GM12878 (cell line): ENCODE measurements around the gene ABL2. TPM values are rescaled to one million over a fixed set of nuclear protein-coding genes. Genes with fewer than 3 reads are reported as not detected.

ENCODE experiments used
- ATAC-seq: fragments of 200-7000 bp; cut with Tn5 transposase; 3 replicates; pipeline ENCODE4 v1.9.1; 2020; ENCODE audit warnings: mild to moderate bottlenecking, moderate library complexity
- BruUV-seq: library from RNA; stranded (reverse); fragments of 400-500 nt; replicated peaks from 2 replicates; lab custom pipeline; 2021; lab: Mats Ljungman, UMichigan
- CTCF ChIA-PET: fragments of 300-600 bp; sonication (Branson Sonifier 250); formaldehyde crosslinking; extraction: SDS; loops from one replicate; lab custom pipeline; 2021; ENCODE audit warnings: inconsistent platforms; lab: Yijun Ruan, JAX
- POLR2A ChIA-PET: fragments of 350-600 bp; formaldehyde crosslinking; extraction: SDS; loops from one replicate; lab custom pipeline; 2021; ENCODE audit warnings: inconsistent platforms; lab: Charles Lee
- RAD21 ChIA-PET: fragments of 300-600 bp; sonication (Branson Sonifier 250); formaldehyde crosslinking; loops from one replicate; lab custom pipeline; 2023; ENCODE audit warnings: antibody characterized with exemption; ENCODE audit not compliant: unreplicated experiment; lab: Charles Lee
- SMC1A ChIA-PET: fragments of 300-600 bp; sonication (Branson Sonifier 250); formaldehyde crosslinking; loops from one replicate; lab custom pipeline; 2023; ENCODE audit not compliant: unreplicated experiment, uncharacterized antibody; lab: Charles Lee
- DNase-seq: peaks from one replicate; pipeline ENCODE4 v3.0.0-alpha.2; 2011; ENCODE audit warnings: low read depth, low spot score
- FAIRE-seq: peaks from 3 replicates; lab custom pipeline; 2011; peaks lifted over from hg19 to GRCh38; lab: Jason Lieb, UNC
- H2AFZ ChIP-seq: 2 replicates; pipeline ENCODE4 v1.6.0; 2011; ENCODE audit warnings: low read depth, low read length, control low read depth; ENCODE audit not compliant: control insufficient read depth
- H3K27ac ChIP-seq: 2 replicates; pipeline ENCODE4 v1.5.1; 2011; ENCODE audit warnings: control low read depth; ENCODE audit not compliant: control insufficient read depth, insufficient read depth
- H3K27me3 ChIP-seq, 2 experiments: replicated peaks in 1 of 2; 2 replicates each; pipeline versions ENCODE4 v1.6.0 to v1.6.1; 2011; ENCODE audit warnings: low read length in 1 of 2; ENCODE audit not compliant: control insufficient read depth in 2 of 2, insufficient read depth in 2 of 2
- H3K36me3 ChIP-seq, 2 experiments: 2 replicates each; pipeline ENCODE4 v1.5.1; 2011; ENCODE audit warnings: low read length in 1 of 2; ENCODE audit not compliant: control insufficient read depth in 2 of 2, insufficient read depth in 2 of 2
- H3K4me1 ChIP-seq: 2 replicates; pipeline ENCODE4 v1.6.1; 2011; ENCODE audit warnings: mild to moderate bottlenecking, low read length, moderate library complexity, mixed read lengths; ENCODE audit not compliant: control insufficient read depth, insufficient read depth
- H3K4me2 ChIP-seq: 2 replicates; pipeline ENCODE4 v1.6.0; 2011; ENCODE audit warnings: control low read depth; ENCODE audit not compliant: control insufficient read depth, insufficient read depth
- H3K4me3 ChIP-seq: fragments of 200-600 bp; sonication (generic); 2 replicates; pipeline ENCODE4 v1.5.1; 2016
- H3K79me2 ChIP-seq: 2 replicates; pipeline ENCODE4 v1.6.0; 2011; ENCODE audit warnings: low read length; ENCODE audit not compliant: control insufficient read depth, insufficient read depth
- H3K9ac ChIP-seq: 2 replicates; pipeline ENCODE4 v1.8.0; 2011; ENCODE audit warnings: low read length, control low read depth, mixed read lengths; ENCODE audit not compliant: control insufficient read depth, insufficient read depth
- H3K9me3 ChIP-seq: replicated peaks from 3 replicates; pipeline ENCODE4 v1.5.1; 2011; ENCODE audit warnings: mild to moderate bottlenecking, low read length; ENCODE audit not compliant: control insufficient read depth, insufficient read depth
- H4K20me1 ChIP-seq: 2 replicates; pipeline ENCODE4 v1.6.0; 2011; ENCODE audit not compliant: control insufficient read depth, insufficient read depth
- ATF3 ChIP-seq: IDR thresholded peaks from 2 replicates; pipeline ENCODE4 v1.6.1; 2011; ENCODE audit warnings: low read depth, mild to moderate bottlenecking, low read length, moderate library complexity, borderline replicate concordance; ENCODE audit errors: extremely low read depth
- CBX3 ChIP-seq: fragments of 200-600 bp; sonication (generic); IDR thresholded peaks from 2 replicates; pipeline ENCODE4 v1.6.1; 2016; ENCODE audit warnings: low read depth, borderline replicate concordance
- CEBPZ ChIP-seq: fragments of 150-350 bp; IDR thresholded peaks from 2 replicates; pipeline ENCODE4 v1.6.1; 2016; ENCODE audit warnings: low read depth, low read length
- E4F1 ChIP-seq: fragments of 450-650 bp; IDR thresholded peaks from 2 replicates; pipeline ENCODE4 v1.6.1; 2018; ENCODE audit warnings: borderline replicate concordance, mild to moderate bottlenecking; ENCODE audit not compliant: partially characterized antibody
- GABPA ChIP-seq: IDR thresholded peaks from 2 replicates; pipeline ENCODE4 v1.6.1; 2014; ENCODE audit warnings: antibody characterized with exemption, low read depth, mild to moderate bottlenecking, inconsistent platforms
- HDGF ChIP-seq: fragments of 450-650 bp; IDR thresholded peaks from 2 replicates; pipeline ENCODE4 v1.6.1; 2016; ENCODE audit warnings: antibody characterized with exemption
- MEF2A ChIP-seq: IDR thresholded peaks from 2 replicates; pipeline ENCODE4 v1.6.1; 2011; ENCODE audit warnings: low read depth, mild to moderate bottlenecking, low read length, moderate library complexity; ENCODE audit not compliant: insufficient read depth
- NFXL1 ChIP-seq: fragments of 450-650 bp; IDR thresholded peaks from 2 replicates; pipeline ENCODE4 v1.6.1; 2017; ENCODE audit warnings: antibody characterized with exemption, mild to moderate bottlenecking, borderline replicate concordance
- NR2C1 ChIP-seq: fragments of 450-650 bp; IDR thresholded peaks from 2 replicates; pipeline ENCODE4 v1.6.1; 2017; ENCODE audit warnings: antibody characterized with exemption, mild to moderate bottlenecking, moderate library complexity
- RAD51 ChIP-seq: fragments of 450-650 bp; IDR thresholded peaks from 2 replicates; pipeline ENCODE4 v1.6.1; 2016; ENCODE audit warnings: moderate library complexity, mild to moderate bottlenecking, inconsistent platforms
- RUNX3 ChIP-seq: IDR thresholded peaks from 2 replicates; pipeline ENCODE4 v1.6.1; 2012; ENCODE audit warnings: low read length, inconsistent platforms
- SIN3A ChIP-seq: IDR thresholded peaks from 2 replicates; pipeline ENCODE4 v1.6.1; 2012; ENCODE audit warnings: low read depth, low read length, improper control_type of control experiment
- USF2 ChIP-seq: IDR thresholded peaks from 2 replicates; pipeline ENCODE4 v1.6.1; 2011; ENCODE audit warnings: low read depth, low read length, improper control_type of control experiment, borderline replicate concordance
- ZBTB4 ChIP-seq: fragments of 450-650 bp; formaldehyde crosslinking; IDR thresholded peaks from 2 replicates; pipeline ENCODE4 v1.4.0; 2022; ENCODE audit warnings: mild to moderate bottlenecking, moderate library complexity
- WGBS: methylation state at CpG from one replicate; pipeline ENCODE4 v1.1.6; 2016; ENCODE audit warnings: low lambda C conversion rate; ENCODE audit not compliant: insufficient replicate concordance, insufficient coverage; ENCODE audit errors: missing lambda C conversion rate; 5-methylcytosine and 5-hydroxymethylcytosine counted together
- in situ Hi-C: fragments of 300-500 bp; cut with MboI; formaldehyde crosslinking; loops from 9 replicates; pipeline ENCODE4 v1.14.3; 2018; ENCODE audit warnings: mixed read lengths
- intact Hi-C: fragments of 100-400 bp; cut with micrococcal nuclease; formaldehyde crosslinking; loops from one replicate; pipeline ENCODE4 v1.14.2; 2022; ENCODE audit not compliant: unreplicated experiment
- polyA plus RNA-seq, 11 experiments: library from polyadenylated mRNA; depleted of rRNA in 4 of 11; unstranded in 6 of 11; stranded (reverse) in 5 of 11; fragments of >200 nt; fragmentation: Nextera tagmentation in 4 of 11; fragmentation: Illumina TruSeq in 1 of 11; extraction: Ambion mirVana in 4 of 11; extraction: Trizol in 1 of 11; gene quantifications; 1 replicate in 1 of 11; 2 replicates in 10 of 11; pipeline versions ENCODE4 v1.2.1 to v1.2.3, GENCODE V29; 2011 to 2016; ENCODE audit warnings: inconsistent platforms in 2 of 11, missing spikeins in 2 of 11, low read depth in 1 of 11
- total RNA-seq, 4 experiments: library from RNA; depleted of rRNA in 3 of 4; stranded (reverse); fragments of >200 nt in 3 of 4; fragmentation: Illumina TruSeq in 1 of 4; extraction: Trizol in 1 of 4; gene quantifications; 2 replicates each; pipeline versions ENCODE4 v1.2.1 to v1.2.3, GENCODE V29; 2013 to 2021

ABL2 gene
- total and polyA plus RNA-seq, 10 of the 15 experiments (the other 5 are each of a cell fraction or from before 2014, with no cell fraction given), result 0.57 to 9.4 (median 3.6) TPM

GRCh38 chr1:179090522-179090921 is 139.0 kb downstream of the ABL2 start:
- ChIA-PET POLR2A (interaction anchor here (0.6 kb wide), 1 partner anchor 135 kb away, joined by 6 read pairs; no protein-coding TSS in a partner anchor), CTCF (interaction anchor here (0.9 kb wide), 1 partner anchor 30 kb away, joined by 3 read pairs; no protein-coding TSS in a partner anchor), RAD21 (interaction anchor here (1.2 kb wide), 1 partner anchor 280 kb away, joined by 3 read pairs; no protein-coding TSS in a partner anchor), SMC1A (interaction anchor here (1.4 kb wide), 1 partner anchor 10 kb away, joined by 3 read pairs; no protein-coding TSS in a partner anchor)
- Histone ChIP-seq H3K4me2 (no peak overlapping the region), H4K20me1 (no peaks in the 10 kb centered on the region), H3K36me3 (peaks cover 28 to 38% of the 10 kb centered on the region in 2 experiments), H3K9ac (no peak overlapping the region), H3K27me3 (no peaks in the 10 kb centered on the region), H2AFZ (no peak overlapping the region), H3K79me2 (peaks cover 14% of the 10 kb centered on the region), H3K4me1 (peaks cover 19% of the 10 kb centered on the region), H3K4me3 (no peak overlapping the region), H3K27ac (no peak overlapping the region), H3K9me3 (no peaks in the 10 kb centered on the region)
- 90% methylated on average over 8 of the region's 8 CpGs for WGBS
- ATAC-seq, result no peak
- DNase-seq, result no peak
- intact Hi-C loops, result no loop called here
- in situ Hi-C loops, result loop anchor here (25.0 kb wide), 1 partner anchor 722 kb away; no protein-coding TSS in a partner anchor
- no peak for FAIRE-seq
- no TSS peak for BruUV-seq
- TF ChIP-seq USF2, result no peak
- no peak for TF ChIP-seq CBX3
- no peak for TF ChIP-seq CEBPZ
- no peak for TF ChIP-seq NR2C1
- TF ChIP-seq E4F1, result no peak
- TF ChIP-seq ZBTB4 (CRISPR knock-in tag), result no peak
- no peak for TF ChIP-seq RUNX3
- no peak for TF ChIP-seq SIN3A
- TF ChIP-seq ATF3, result no peak
- no peak for TF ChIP-seq RAD51
- TF ChIP-seq HDGF, result no peak
- TF ChIP-seq MEF2A, result no peak
- no peak for TF ChIP-seq NFXL1
- TF ChIP-seq GABPA, result no peak
